ENCODE results near the gene CCL18. TPM values are rescaled to one million over a fixed set of nuclear protein-coding genes. Genes with fewer than 3 reads are reported as not detected.

Gene CCL18
- total and polyA plus RNA-seq, 2 donors (not counting 1 experiment from before 2014, with no cell fraction given), result not detected

GRCh38 chr17:36057911-36058310 is 6.2 kb upstream of the CCL18 start:
- Histone ChIP-seq H3K9me3 (ENCODE audit: control extremely low read depth in 1 of 3, control insufficient read depth in 2 of 3, insufficient read depth in 1 of 3, low read length in 2 of 3) (no peaks in the 10 kb centered on the region), H3K4me2 (replicated peaks; ENCODE audit: low read depth, low read length, poor library complexity, severe bottlenecking) (no peak overlapping the region), H3K27me3 (replicated peaks in 1 of 4; ENCODE audit: control extremely low read depth in 1 of 4, control insufficient read depth in 3 of 4, insufficient read depth in 4 of 4, low read length in 3 of 4) (peaks cover 0 to 4% (median 0%) of the 10 kb centered on the region in 4 experiments), H3K36me3 (replicated peaks in 1 of 2; ENCODE audit: control extremely low read depth in 1 of 2, control insufficient read depth in 1 of 2, extremely low read depth in 1 of 2, insufficient read depth in 2 of 2, low read length in 1 of 2) (no peaks in the 10 kb centered on the region), H3K4me1 (ENCODE audit: control insufficient read depth in 2 of 2, insufficient read depth in 2 of 2, low read length in 2 of 2) (no peaks in the 10 kb centered on the region), H4K20me1 (ENCODE audit: control insufficient read depth, insufficient read depth, low read length, poor library complexity, severe bottlenecking) (no peaks in the 10 kb centered on the region), H3K9ac (ENCODE audit: low read length) (no peak overlapping the region), H2AFZ (ENCODE audit: insufficient read depth, low read depth, low read length, poor library complexity, severe bottlenecking) (no peak overlapping the region), H3K4me3 (ENCODE audit: control extremely low read depth in 1 of 5, extremely low read depth in 1 of 5, insufficient read depth in 1 of 5, low read depth in 2 of 5, low read length in 4 of 5) (no peak overlapping the region), H3K27ac (ENCODE audit: low read length in 2 of 2) (no peak overlapping the region), H3K79me2 (ENCODE audit: control insufficient read depth, insufficient read depth, low read length) (no peaks in the 10 kb centered on the region)
- ChIA-PET CTCF (interaction anchor here (0.7 to 3.8 kb wide), 3 partner anchors 12 to 89 kb away, joined by 3 to 8 read pairs (median 5); no protein-coding TSS in a partner anchor), POLR2A (no interaction called here)
- H3K27ac Mint-ChIP-seq, result no peak overlapping the region
- H3K4me1 Mint-ChIP-seq, result peaks cover 5% of the 10 kb centered on the region
- H3K9me3 Mint-ChIP-seq (ENCODE audit: insufficient read depth), result no peaks in the 10 kb centered on the region
- no peak for ATAC-seq (ENCODE audit: low read depth)
- intact Hi-C loops (cut with micrococcal nuclease), result no loop called here
- H3K4me3 Mint-ChIP-seq, result no peak overlapping the region
- DNase-seq, result no peak
- peaks cover 18% of the 10 kb centered on the region for H3K27me3 Mint-ChIP-seq
- TF ChIP-seq, protein P1, sequence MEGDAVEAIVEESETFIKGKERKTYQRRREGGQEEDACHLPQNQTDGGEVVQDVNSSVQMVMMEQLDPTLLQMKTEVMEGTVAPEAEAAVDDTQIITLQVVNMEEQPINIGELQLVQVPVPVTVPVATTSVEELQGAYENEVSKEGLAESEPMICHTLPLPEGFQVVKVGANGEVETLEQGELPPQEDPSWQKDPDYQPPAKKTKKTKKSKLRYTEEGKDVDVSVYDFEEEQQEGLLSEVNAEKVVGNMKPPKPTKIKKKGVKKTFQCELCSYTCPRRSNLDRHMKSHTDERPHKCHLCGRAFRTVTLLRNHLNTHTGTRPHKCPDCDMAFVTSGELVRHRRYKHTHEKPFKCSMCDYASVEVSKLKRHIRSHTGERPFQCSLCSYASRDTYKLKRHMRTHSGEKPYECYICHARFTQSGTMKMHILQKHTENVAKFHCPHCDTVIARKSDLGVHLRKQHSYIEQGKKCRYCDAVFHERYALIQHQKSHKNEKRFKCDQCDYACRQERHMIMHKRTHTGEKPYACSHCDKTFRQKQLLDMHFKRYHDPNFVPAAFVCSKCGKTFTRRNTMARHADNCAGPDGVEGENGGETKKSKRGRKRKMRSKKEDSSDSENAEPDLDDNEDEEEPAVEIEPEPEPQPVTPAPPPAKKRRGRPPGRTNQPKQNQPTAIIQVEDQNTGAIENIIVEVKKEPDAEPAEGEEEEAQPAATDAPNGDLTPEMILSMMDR (IDR thresholded peaks at IDR 0.05), result no peak
- no peak for TF ChIP-seq EZH2 (IDR thresholded peaks at IDR 0.05; ENCODE audit: borderline replicate concordance, insufficient read depth, low read depth, low read length, poor library complexity, severe bottlenecking)

DNA sequence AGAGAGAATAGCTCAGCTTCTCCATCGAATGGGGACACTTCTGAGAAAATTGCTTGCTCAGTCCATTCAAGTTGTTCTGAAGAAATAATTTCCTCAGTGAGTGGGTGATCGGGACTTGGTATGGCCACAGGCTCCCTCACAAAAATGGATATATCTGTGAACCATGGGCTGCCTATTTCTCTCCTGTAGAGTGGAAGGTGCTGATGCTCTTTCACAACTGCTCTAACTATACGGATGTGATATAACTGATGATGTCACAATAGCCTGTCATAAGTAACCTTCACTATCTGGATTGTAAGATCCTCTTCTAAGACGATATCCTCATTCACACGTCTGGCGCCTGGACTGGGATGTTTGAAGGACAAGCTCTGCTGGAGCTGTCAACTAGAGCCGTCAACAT is 4.7 kb upstream of the CCL18 start:
- POLR2A ChIA-PET, result no interaction called here
- 94% methylated on average over 6 of the region's 7 CpGs for WGBS (ENCODE audit: insufficient coverage)

More for the DNA sequence above, 4.7 kb upstream of the CCL18 start:
- Histone ChIP-seq H3K27me3 (replicated peaks in 1 of 4; ENCODE audit: control extremely low read depth in 1 of 4, control insufficient read depth in 3 of 4, insufficient read depth in 4 of 4, low read length in 3 of 4) (peaks cover 0 to 4% (median 0%) of the 10 kb centered on the region in 4 experiments), H3K79me2 (ENCODE audit: control insufficient read depth, insufficient read depth, low read length) (no peaks in the 10 kb centered on the region), H3K27ac (ENCODE audit: low read length in 2 of 2) (no peak overlapping the region), H3K9me3 (ENCODE audit: control extremely low read depth in 1 of 3, control insufficient read depth in 2 of 3, insufficient read depth in 1 of 3, low read length in 2 of 3) (peaks cover 0 to 1% (median 0%) of the 10 kb centered on the region in 3 donors), H3K4me2 (replicated peaks; ENCODE audit: low read depth, low read length, poor library complexity, severe bottlenecking) (no peak overlapping the region), H4K20me1 (ENCODE audit: control insufficient read depth, insufficient read depth, low read length, poor library complexity, severe bottlenecking) (no peaks in the 10 kb centered on the region), H3K4me1 (ENCODE audit: control insufficient read depth in 2 of 2, insufficient read depth in 2 of 2, low read length in 2 of 2) (peaks cover 0 to 3% of the 10 kb centered on the region in 2 donors), H3K9ac (ENCODE audit: low read length) (no peak overlapping the region), H3K36me3 (replicated peaks in 1 of 2; ENCODE audit: control extremely low read depth in 1 of 2, control insufficient read depth in 1 of 2, extremely low read depth in 1 of 2, insufficient read depth in 2 of 2, low read length in 1 of 2) (no peaks in the 10 kb centered on the region), H3K4me3 (ENCODE audit: control extremely low read depth in 1 of 5, extremely low read depth in 1 of 5, insufficient read depth in 1 of 5, low read depth in 2 of 5, low read length in 4 of 5) (no peak overlapping the region), H2AFZ (ENCODE audit: insufficient read depth, low read depth, low read length, poor library complexity, severe bottlenecking) (no peak overlapping the region)
- TF ChIP-seq, protein P1 (IDR thresholded peaks at IDR 0.05), result no peak
- TF ChIP-seq EZH2 (IDR thresholded peaks at IDR 0.05; ENCODE audit: borderline replicate concordance, insufficient read depth, low read depth, low read length, poor library complexity, severe bottlenecking), result no peak
- CTCF ChIA-PET, result interaction anchor here (0.7 to 3.8 kb wide), 3 partner anchors 10 to 1110 kb away, joined by 3 to 8 read pairs (median 3); no protein-coding TSS in a partner anchor
- ATAC-seq (ENCODE audit: low read depth) (no peak), DNase-seq (no peak)
- no peak overlapping the region for H3K27ac Mint-ChIP-seq
- intact Hi-C loops (cut with micrococcal nuclease), result no loop called here
- no peaks in the 10 kb centered on the region for H3K9me3 Mint-ChIP-seq (ENCODE audit: insufficient read depth)
- no peak overlapping the region for H3K4me3 Mint-ChIP-seq
- H3K27me3 Mint-ChIP-seq, result peaks cover 14% of the 10 kb centered on the region
- H3K4me1 Mint-ChIP-seq, result peaks cover 4% of the 10 kb centered on the region

Measured in B cell (primary cell).